A673 (cell line): ENCODE data around the gene KCNJ9.

Experiments used
- EZH2 ChIP-seq: fragments of 200-600 bp; sonication (generic); IDR thresholded peaks from 2 replicates; pipeline ENCODE4 v1.6.1; 2017; ENCODE audit warnings: borderline replicate concordance, low read depth, mild to moderate bottlenecking, mixed read lengths, antibody characterized with exemption, low read length; ENCODE audit not compliant: poor library complexity, severe bottlenecking
- TF ChIP-seq, protein P1 (sequence below): fragments of 300-800, 200-600 bp; sonication (generic); conservative IDR thresholded peaks from 2 replicates; pipeline ENCODE4 v1.5.1; 2017; ENCODE audit warnings: low read depth, mild to moderate bottlenecking, antibody characterized with exemption, low read length, moderate library complexity, mixed read lengths

DNA sequence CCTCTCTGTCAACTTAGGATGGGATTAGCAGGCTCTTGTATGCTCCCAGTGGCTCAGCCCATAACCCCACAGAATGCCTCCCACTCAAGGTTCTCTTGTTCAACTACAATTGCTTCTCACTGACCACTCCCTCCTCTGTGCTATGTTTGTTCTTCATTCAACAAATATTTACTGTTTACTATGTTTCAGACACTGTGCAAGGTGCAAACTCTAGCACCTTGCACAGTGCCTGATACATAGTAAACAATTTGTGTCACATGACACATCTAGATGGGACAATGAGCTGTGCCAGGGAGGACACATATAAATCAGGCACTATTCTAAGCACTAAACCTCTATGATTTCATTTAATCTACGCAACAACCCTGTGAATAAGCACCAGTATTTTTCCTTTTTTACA lies 49.6 kb downstream of the KCNJ9 start:
- TF ChIP-seq, protein P1, sequence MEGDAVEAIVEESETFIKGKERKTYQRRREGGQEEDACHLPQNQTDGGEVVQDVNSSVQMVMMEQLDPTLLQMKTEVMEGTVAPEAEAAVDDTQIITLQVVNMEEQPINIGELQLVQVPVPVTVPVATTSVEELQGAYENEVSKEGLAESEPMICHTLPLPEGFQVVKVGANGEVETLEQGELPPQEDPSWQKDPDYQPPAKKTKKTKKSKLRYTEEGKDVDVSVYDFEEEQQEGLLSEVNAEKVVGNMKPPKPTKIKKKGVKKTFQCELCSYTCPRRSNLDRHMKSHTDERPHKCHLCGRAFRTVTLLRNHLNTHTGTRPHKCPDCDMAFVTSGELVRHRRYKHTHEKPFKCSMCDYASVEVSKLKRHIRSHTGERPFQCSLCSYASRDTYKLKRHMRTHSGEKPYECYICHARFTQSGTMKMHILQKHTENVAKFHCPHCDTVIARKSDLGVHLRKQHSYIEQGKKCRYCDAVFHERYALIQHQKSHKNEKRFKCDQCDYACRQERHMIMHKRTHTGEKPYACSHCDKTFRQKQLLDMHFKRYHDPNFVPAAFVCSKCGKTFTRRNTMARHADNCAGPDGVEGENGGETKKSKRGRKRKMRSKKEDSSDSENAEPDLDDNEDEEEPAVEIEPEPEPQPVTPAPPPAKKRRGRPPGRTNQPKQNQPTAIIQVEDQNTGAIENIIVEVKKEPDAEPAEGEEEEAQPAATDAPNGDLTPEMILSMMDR, result no peak
- no peak for TF ChIP-seq EZH2
